Mammary epithelial cell (primary cell): ENCODE data around the gene ASCC3.

Experiments used
- CTCF ChIP-seq, 2 donors: IDR thresholded peaks in 1 of 2; conservative IDR thresholded peaks in 1 of 2; 2 replicates each; pipeline ENCODE4 v1.5.1; 2011 to 2012; ENCODE audit warnings: inconsistent platforms in 2 of 2, low read length in 2 of 2, mild to moderate bottlenecking in 2 of 2, control low read depth in 1 of 2, low read depth in 1 of 2; ENCODE audit not compliant: insufficient read depth in 1 of 2; ENCODE audit errors: extremely low read depth in 1 of 2
- EZH2 ChIP-seq: IDR thresholded peaks from 2 replicates; pipeline ENCODE4 v1.6.1; 2012; ENCODE audit warnings: low read length, inconsistent platforms, borderline replicate concordance

GRCh38 chr6:100469101-100469859 lies 411.8 kb downstream of the ASCC3 start:
- no peak for TF ChIP-seq CTCF (conservative IDR thresholded peaks at IDR 0.05 in 1 of 2, IDR thresholded peaks at IDR 0.05 in 1 of 2; ENCODE audit: extremely low read depth in 1 of 2, insufficient read depth in 1 of 2, low read depth in 1 of 2, low read length in 2 of 2)
- no peak for TF ChIP-seq EZH2
